Neutrophil (primary cell): ENCODE results near the gene RELB.
A peak's percentile ranks its signal among the peaks of the same experiment; 100 is the strongest.

Experiments used
- H3K27ac ChIP-seq: fragments of 200-600 bp; sonication (generic); 2 replicates; pipeline ENCODE4 v1.5.1; 2016; ENCODE audit warnings: mild to moderate bottlenecking, moderate library complexity
- H3K27me3 ChIP-seq: fragments of 200-600 bp; sonication (generic); 2 replicates; pipeline ENCODE4 v1.6.0; 2016; ENCODE audit warnings: mild to moderate bottlenecking
- H3K36me3 ChIP-seq: fragments of 200-600 bp; sonication (generic); 2 replicates; pipeline ENCODE4 v1.5.1; 2017
- H3K4me1 ChIP-seq, 2 experiments: fragments of 200-600 bp in 1 of 2; sonication (generic) in 1 of 2; 1 replicate in 1 of 2; 2 replicates in 1 of 2; pipeline versions ENCODE4 v1.5.1 to v1.6.1; 2013 to 2016; ENCODE audit warnings: low read depth in 1 of 2, low read length in 1 of 2, mild to moderate bottlenecking in 1 of 2, moderate library complexity in 1 of 2; ENCODE audit not compliant: control insufficient read depth in 1 of 2, insufficient read depth in 1 of 2
- H3K4me3 ChIP-seq, 2 experiments: fragments of 200-600 bp in 1 of 2; sonication (generic) in 1 of 2; 1 replicate in 1 of 2; 2 replicates in 1 of 2; pipeline ENCODE4 v1.5.1; 2013 to 2016; ENCODE audit warnings: low read depth in 1 of 2, low read length in 1 of 2, mild to moderate bottlenecking in 1 of 2, moderate library complexity in 1 of 2
- H3K9me3 ChIP-seq: fragments of 200-600 bp; sonication (generic); 2 replicates; pipeline ENCODE4 v1.5.1; 2016
- CTCF ChIP-seq: fragments of 200-600 bp; sonication (generic); IDR thresholded peaks from 2 replicates; pipeline ENCODE4 v1.5.1; 2016; ENCODE audit warnings: antibody characterized with exemption

RELB gene

GRCh38 chr19:45008552-45008951 is 7.3 kb downstream of the RELB start:
- H3K4me3 ChIP-seq: no peak overlapping the region
- no peaks in the 10 kb centered on the region for H3K9me3 ChIP-seq
- H3K36me3 ChIP-seq: peaks cover 15% of the 10 kb centered on the region
- no peaks in the 10 kb centered on the region for H3K4me1 ChIP-seq
- TF ChIP-seq CTCF: no peak
- no peaks in the 10 kb centered on the region for H3K27me3 ChIP-seq
- H3K27ac ChIP-seq: no peak overlapping the region

GRCh38 chr19:45009625-45010255 is 8.5 kb downstream of the RELB start:
- H3K27ac ChIP-seq: no peak overlapping the region
- H3K9me3 ChIP-seq: no peaks in the 10 kb centered on the region
- peaks cover 15% of the 10 kb centered on the region for H3K36me3 ChIP-seq
- no peaks in the 10 kb centered on the region for H3K4me1 ChIP-seq
- H3K4me3 ChIP-seq: no peak overlapping the region
- TF ChIP-seq CTCF: no peak
- no peaks in the 10 kb centered on the region for H3K27me3 ChIP-seq

- TF ChIP-seq CTCF: no peak
- no peaks in the 10 kb centered on the region for H3K27me3 ChIP-seq
- H3K4me3 ChIP-seq: no peak overlapping the region
- peaks cover 15% of the 10 kb centered on the region for H3K36me3 ChIP-seq
- no peaks in the 10 kb centered on the region for H3K9me3 ChIP-seq
- no peak overlapping the region for H3K27ac ChIP-seq
- no peaks in the 10 kb centered on the region for H3K4me1 ChIP-seq
These were observed 9.0 kb downstream of the RELB start for GRCh38 chr19:45010306-45010705.

GRCh38 chr19:45011959-45012358 is 10.7 kb downstream of the RELB start:
- Histone ChIP-seq H3K36me3 (peaks cover 11% of the 10 kb centered on the region), H3K27ac (no peak overlapping the region), H3K27me3 (no peaks in the 10 kb centered on the region), H3K4me3 (no peak overlapping the region), H3K9me3 (no peaks in the 10 kb centered on the region), H3K4me1 (no peaks in the 10 kb centered on the region)
- no peak for TF ChIP-seq CTCF

- H3K4me1 ChIP-seq: no peaks in the 10 kb centered on the region
- no peaks in the 10 kb centered on the region for H3K27me3 ChIP-seq
- peak; percentile 47 for TF ChIP-seq CTCF
- no peak overlapping the region for H3K4me3 ChIP-seq
- H3K9me3 ChIP-seq: no peaks in the 10 kb centered on the region
- no peak overlapping the region for H3K27ac ChIP-seq
- peaks cover 7% of the 10 kb centered on the region for H3K36me3 ChIP-seq
These were observed 15.4 kb downstream of the RELB start for GRCh38 chr19:45016388-45017314.
